Keratinocyte (primary cell): ENCODE measurements around the gene RAB38.

ENCODE experiments used
- CTCF ChIP-seq, 3 experiments: IDR thresholded peaks in 1 of 3; conservative IDR thresholded peaks in 1 of 3; optimal IDR thresholded peaks in 1 of 3; 2 replicates in 2 of 3; 3 replicates in 1 of 3; pipeline versions ENCODE3 to v1.5.1; 2011; ENCODE audit warnings: low read length in 3 of 3, mild to moderate bottlenecking in 3 of 3, moderate library complexity in 2 of 3, control low read depth in 1 of 3, inconsistent platforms in 1 of 3; ENCODE audit not compliant: insufficient read depth in 2 of 3; ENCODE audit errors: extremely low read depth in 1 of 3
- EZH2 ChIP-seq: IDR thresholded peaks from one replicate; pipeline ENCODE4 v1.6.1; 2012; ENCODE audit warnings: inconsistent platforms, mild to moderate bottlenecking, low read length, moderate library complexity

- TF ChIP-seq CTCF (optimal IDR thresholded peaks at IDR 0.05 in 1 of 3, IDR thresholded peaks at IDR 0.05 in 1 of 3, conservative IDR thresholded peaks at IDR 0.05 in 1 of 3; ENCODE audit: extremely low read depth in 1 of 3, insufficient read depth in 2 of 3, low read length in 3 of 3) (no peak), EZH2 (no peak)
Observed at GRCh38 chr11:88188932-88189253, 13.7 kb upstream of the RAB38 start.
